Measurements from ENCODE around the gene SURF2.

DNA sequence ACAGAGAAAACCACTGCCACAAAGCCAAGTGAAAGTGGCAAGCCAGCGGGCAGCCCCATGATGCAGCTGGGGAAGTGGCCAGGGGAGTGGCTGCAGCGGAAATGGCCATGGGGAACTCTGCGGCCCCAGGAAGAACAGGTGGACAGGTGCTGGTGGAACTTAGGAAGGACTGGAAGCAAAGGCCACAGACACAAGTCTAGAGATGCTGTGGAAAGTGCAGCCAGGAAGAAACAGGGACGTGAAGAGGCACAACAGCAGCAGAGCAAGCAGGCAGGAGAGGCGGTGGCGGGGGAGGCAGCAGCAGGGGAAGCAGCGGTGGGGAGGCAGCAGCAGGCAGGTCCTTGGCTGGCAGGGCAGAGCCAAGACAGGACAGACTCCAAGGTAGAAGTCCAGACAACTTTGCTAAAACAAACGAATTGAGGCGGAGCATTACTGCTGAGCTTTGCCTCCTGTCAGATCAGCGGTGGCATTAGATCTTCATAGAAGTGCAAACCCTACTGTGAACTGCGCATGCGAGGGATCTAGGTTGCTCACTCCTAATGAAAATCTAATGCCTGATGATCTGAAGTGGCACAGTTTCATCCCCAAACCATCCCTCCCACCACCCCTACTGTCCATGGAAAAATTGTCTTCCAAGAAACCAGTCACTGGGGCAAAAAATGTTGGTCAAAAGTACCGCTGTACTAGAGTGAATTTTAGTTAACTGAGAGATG is 32.2 kb upstream of the SURF2 start:
- TF ChIP-seq POLR2AphosphoS5 (IDR thresholded peaks at IDR 0.05): no peak
- no peak for TF ChIP-seq POLR2A (IDR thresholded peaks at IDR 0.05)
